Measurements from ENCODE around the gene ARHGEF26. TPM values are rescaled to one million over a fixed set of nuclear protein-coding genes. Genes with fewer than 3 reads are reported as not detected.

ARHGEF26 gene
- total RNA-seq, 1 donor from 2014 or later = 29.2 TPM

DNA sequence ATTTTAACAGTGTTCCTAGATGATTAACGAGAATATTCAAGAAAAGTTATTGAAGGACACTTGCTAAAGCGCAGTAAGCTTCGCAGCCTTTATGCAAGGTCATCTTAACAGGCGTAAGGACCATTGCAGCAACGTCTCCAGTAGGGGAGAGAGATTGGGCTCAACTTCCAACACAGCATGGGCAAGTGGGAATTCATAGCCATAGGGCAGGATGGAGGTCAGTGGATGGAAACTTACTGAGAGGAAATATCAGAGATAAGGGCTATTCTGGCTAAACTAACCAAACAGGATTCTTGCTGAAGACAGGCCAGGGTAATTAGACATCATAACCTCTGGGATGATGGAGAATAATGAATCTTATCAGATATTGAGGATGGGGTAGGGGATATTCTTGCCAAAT, 120.3 kb downstream of the ARHGEF26 start:
- no peaks in the 10 kb centered on the region for H3K27me3 ChIP-seq
- no peak overlapping the region for H3K4me3 ChIP-seq
- no peaks in the 10 kb centered on the region for H3K36me3 ChIP-seq
- TF ChIP-seq, protein P1, sequence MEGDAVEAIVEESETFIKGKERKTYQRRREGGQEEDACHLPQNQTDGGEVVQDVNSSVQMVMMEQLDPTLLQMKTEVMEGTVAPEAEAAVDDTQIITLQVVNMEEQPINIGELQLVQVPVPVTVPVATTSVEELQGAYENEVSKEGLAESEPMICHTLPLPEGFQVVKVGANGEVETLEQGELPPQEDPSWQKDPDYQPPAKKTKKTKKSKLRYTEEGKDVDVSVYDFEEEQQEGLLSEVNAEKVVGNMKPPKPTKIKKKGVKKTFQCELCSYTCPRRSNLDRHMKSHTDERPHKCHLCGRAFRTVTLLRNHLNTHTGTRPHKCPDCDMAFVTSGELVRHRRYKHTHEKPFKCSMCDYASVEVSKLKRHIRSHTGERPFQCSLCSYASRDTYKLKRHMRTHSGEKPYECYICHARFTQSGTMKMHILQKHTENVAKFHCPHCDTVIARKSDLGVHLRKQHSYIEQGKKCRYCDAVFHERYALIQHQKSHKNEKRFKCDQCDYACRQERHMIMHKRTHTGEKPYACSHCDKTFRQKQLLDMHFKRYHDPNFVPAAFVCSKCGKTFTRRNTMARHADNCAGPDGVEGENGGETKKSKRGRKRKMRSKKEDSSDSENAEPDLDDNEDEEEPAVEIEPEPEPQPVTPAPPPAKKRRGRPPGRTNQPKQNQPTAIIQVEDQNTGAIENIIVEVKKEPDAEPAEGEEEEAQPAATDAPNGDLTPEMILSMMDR (IDR thresholded peaks at IDR 0.05) = no peak
- TF ChIP-seq POLR2A (IDR thresholded peaks at IDR 0.05) = no peak
- TF ChIP-seq POLR2AphosphoS5 (IDR thresholded peaks at IDR 0.05; ENCODE audit: insufficient read depth in 1 of 2, low read depth in 1 of 2) = no peak
- peaks cover 17% of the 10 kb centered on the region for H3K4me1 ChIP-seq
- intact Hi-C loops (cut with DNase I) = no loop called here
- no peak for DNase-seq (ENCODE audit: extremely low spot score in 2 of 2)
- H3K9me3 ChIP-seq = no peaks in the 10 kb centered on the region
- no peak overlapping the region for H3K27ac ChIP-seq

DNA sequence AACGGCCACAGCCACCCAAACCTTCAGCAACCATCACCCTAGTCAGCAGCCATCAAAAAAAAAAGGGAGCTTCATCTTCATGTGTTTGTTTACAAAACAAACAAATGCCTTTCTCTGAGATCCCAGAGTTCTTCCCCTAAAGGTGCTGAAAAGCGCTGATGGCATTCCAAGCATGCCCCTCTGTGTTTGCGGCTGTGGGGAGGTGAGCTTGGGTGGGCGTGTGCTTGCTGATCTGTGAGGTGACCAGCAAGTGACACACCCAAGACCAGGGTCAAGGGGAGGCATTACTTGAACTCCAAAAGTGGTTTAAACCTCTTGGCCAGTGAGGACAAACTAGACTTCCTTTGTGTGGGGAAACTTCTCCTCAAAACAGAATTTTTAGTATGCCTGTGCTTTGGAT, 121.6 kb downstream of the ARHGEF26 start:
- H3K27me3 ChIP-seq = no peaks in the 10 kb centered on the region
- peak overlapping the region; percentile 51 for H3K27ac ChIP-seq
- H3K9me3 ChIP-seq = no peaks in the 10 kb centered on the region
- DNase-seq (ENCODE audit: extremely low spot score in 2 of 2) = no peak
- TF ChIP-seq POLR2A (IDR thresholded peaks at IDR 0.05) = no peak
- TF ChIP-seq, protein P1 (IDR thresholded peaks at IDR 0.05) = no peak
- no peak overlapping the region for H3K4me3 ChIP-seq
- peaks cover 17% of the 10 kb centered on the region for H3K4me1 ChIP-seq
- no peaks in the 10 kb centered on the region for H3K36me3 ChIP-seq
- intact Hi-C loops (cut with DNase I) = no loop called here

DNA sequence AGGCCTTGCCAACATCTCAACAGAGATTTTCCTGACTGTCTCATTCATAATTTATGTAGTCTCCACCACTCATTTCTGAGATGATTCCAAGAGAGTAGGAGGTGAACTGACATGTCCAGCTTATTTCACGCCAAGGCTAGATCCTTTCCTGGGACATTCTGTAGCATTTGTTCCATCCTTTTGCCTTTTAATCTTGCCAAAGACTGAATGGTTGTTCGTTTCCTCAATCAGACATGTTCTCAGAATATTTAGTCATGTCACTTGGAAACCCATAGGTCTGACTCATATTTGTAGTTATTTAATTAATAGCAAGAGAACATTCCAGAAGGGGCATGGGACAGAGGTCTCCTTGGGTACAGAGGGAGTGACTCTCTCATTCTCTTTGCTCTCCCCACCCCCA, 122.2 kb downstream of the ARHGEF26 start:
- peak overlapping the region; percentile 51 for H3K27ac ChIP-seq
- no peak overlapping the region for H3K4me3 ChIP-seq
- H3K36me3 ChIP-seq = no peaks in the 10 kb centered on the region
- no peaks in the 10 kb centered on the region for H3K9me3 ChIP-seq
- no peaks in the 10 kb centered on the region for H3K27me3 ChIP-seq
- intact Hi-C loops (cut with DNase I) = no loop called here
- peaks cover 17% of the 10 kb centered on the region for H3K4me1 ChIP-seq
- no peak for DNase-seq (ENCODE audit: extremely low spot score in 2 of 2)
- TF ChIP-seq, protein P1 (IDR thresholded peaks at IDR 0.05) = no peak
- TF ChIP-seq POLR2A (IDR thresholded peaks at IDR 0.05) (no peak), POLR2AphosphoS5 (IDR thresholded peaks at IDR 0.05; ENCODE audit: insufficient read depth in 1 of 2, low read depth in 1 of 2) (peak in 1 of 2 donors; percentile 73)

DNA sequence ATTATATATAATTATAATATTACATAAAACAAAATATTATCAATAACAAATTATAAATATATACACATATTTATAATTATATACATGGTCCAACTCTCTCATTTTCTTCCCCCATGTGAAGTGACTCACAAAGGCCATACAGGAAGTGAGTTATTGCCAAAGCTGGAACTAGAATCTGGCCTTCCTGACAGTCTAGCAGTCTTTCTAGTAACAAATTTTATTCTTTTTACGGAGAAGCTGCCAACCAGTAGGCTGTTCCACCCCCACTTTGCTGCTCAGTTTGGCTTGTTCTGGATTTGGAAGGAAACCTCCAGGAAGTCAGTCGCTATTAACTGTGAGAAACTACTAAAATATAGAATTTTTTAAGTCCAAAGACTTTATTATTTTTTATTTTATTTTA, 123.5 kb downstream of the ARHGEF26 start:
- TF ChIP-seq POLR2AphosphoS5 (IDR thresholded peaks at IDR 0.05; ENCODE audit: insufficient read depth in 1 of 2, low read depth in 1 of 2) (no peak), POLR2A (IDR thresholded peaks at IDR 0.05) (no peak)
- TF ChIP-seq, protein P1 (IDR thresholded peaks at IDR 0.05) = no peak
- intact Hi-C loops (cut with DNase I) = no loop called here
- H3K9me3 ChIP-seq = no peaks in the 10 kb centered on the region
- H3K27me3 ChIP-seq = no peaks in the 10 kb centered on the region
- H3K4me1 ChIP-seq = peaks cover 17% of the 10 kb centered on the region
- peak overlapping the region; percentile 36 for H3K27ac ChIP-seq
- no peak for DNase-seq (ENCODE audit: extremely low spot score in 2 of 2)
- H3K4me3 ChIP-seq = no peak overlapping the region
- no peaks in the 10 kb centered on the region for H3K36me3 ChIP-seq

DNA sequence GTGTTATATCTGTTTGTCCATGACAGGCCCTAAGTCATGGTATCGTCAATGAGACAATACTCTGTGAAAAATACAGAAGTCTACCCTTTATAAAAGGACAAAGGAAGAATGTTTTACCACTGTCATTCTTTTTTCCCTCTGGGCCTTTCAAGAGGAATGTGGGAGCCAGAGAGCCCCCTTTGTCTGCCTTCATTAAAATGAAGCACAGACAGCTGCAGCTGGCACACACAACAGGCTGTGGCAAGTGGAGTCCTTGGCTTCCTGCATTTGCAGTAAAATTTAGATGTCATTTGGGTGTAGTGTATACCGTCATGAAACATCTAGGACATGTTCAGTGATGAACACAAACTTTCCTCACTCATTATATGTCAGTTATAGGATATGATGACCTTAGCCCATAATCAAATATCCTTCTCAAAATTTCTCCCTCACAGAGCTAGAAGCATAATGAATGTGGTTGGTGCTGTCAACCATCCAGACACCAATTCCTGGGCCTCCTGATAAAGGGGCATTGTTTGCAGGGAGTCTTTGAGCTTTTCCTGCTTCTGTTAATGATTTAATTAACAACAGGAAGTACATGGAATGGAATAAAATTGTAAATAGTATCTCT, 126.7 kb downstream of the ARHGEF26 start:
- Histone ChIP-seq H3K27ac (no peak overlapping the region), H3K36me3 (no peaks in the 10 kb centered on the region), H3K4me3 (no peak overlapping the region), H3K9me3 (no peaks in the 10 kb centered on the region), H3K4me1 (peaks cover 12% of the 10 kb centered on the region), H3K27me3 (no peaks in the 10 kb centered on the region)
- intact Hi-C loops (cut with DNase I) = no loop called here
- no peak for DNase-seq (ENCODE audit: extremely low spot score in 2 of 2)
- TF ChIP-seq POLR2A (IDR thresholded peaks at IDR 0.05) = no peak
- TF ChIP-seq, protein P1 (IDR thresholded peaks at IDR 0.05) = no peak
- TF ChIP-seq POLR2AphosphoS5 (IDR thresholded peaks at IDR 0.05; ENCODE audit: insufficient read depth in 1 of 2, low read depth in 1 of 2) = no peak

Data from vagina (tissue), 2 donors.